Loucy (cell line): ENCODE measurements around the gene NCAPH2.

ENCODE experiments used
- CTCF ChIP-seq: fragments of 200-600 bp; sonication (generic); conservative IDR thresholded peaks from 2 replicates; pipeline ENCODE4 v1.5.1; 2014; ENCODE audit warnings: mild to moderate bottlenecking, antibody characterized with exemption, low read length
- EZH2phosphoT487 ChIP-seq: fragments of 200-600 bp; IDR thresholded peaks from 2 replicates; pipeline ENCODE4 v1.6.1; 2018; ENCODE audit warnings: antibody characterized with exemption, mild to moderate bottlenecking, moderate library complexity, borderline replicate concordance

DNA sequence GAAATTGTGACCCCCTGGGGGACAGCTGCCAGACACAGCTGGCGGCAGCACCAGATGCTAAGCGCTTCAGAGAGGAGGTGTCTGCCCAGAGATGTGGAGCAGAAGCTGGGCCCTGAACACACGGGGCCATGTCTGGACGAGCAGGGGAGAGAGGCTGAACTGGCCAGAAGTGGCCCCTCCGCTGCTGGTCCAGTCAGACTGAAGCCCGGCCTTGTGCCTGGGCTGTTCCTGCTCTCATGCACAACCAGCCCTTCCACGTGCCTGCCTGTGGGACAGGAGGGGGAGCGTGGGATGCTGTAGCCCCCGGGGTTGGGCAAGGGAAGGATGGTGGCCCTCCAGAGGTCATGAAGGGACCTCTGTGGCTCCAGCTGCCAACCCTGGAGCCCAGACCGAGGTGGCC is 24.9 kb upstream of the NCAPH2 start:
- TF ChIP-seq CTCF (no peak), EZH2phosphoT487 (no peak)
